ENCODE measurements around the gene OPN1MW2. TPM values are rescaled to one million over a fixed set of nuclear protein-coding genes. Genes with fewer than 3 reads are reported as not detected.
A peak's percentile ranks its signal among the peaks of the same experiment; 100 is the strongest.
"Not testable (repeated sequence)": the region's sequence is repeated elsewhere in the genome, so short reads cannot be mapped to it uniquely, and the experiment has no call there.

Gene OPN1MW2
- not detected for total RNA-seq

DNA sequence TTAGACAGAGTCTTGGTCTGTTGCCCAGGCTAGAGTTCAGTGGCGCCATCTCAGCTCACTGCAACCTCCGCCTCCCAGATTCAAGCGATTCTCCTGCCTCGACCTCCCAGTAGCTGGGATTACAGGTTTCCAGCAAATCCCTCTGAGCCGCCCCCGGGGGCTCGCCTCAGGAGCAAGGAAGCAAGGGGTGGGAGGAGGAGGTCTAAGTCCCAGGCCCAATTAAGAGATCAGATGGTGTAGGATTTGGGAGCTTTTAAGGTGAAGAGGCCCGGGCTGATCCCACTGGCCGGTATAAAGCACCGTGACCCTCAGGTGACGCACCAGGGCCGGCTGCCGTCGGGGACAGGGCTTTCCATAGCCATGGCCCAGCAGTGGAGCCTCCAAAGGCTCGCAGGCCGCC, at the start of gene OPN1MW2:
Gene OPN1MW2, plus strand, starts transcription at position 301 of the 400 bp plus-strand sequence. Its CDS starts 60 bp downstream, at position 361.
- not testable (repeated sequence) for DNase-seq

DNA sequence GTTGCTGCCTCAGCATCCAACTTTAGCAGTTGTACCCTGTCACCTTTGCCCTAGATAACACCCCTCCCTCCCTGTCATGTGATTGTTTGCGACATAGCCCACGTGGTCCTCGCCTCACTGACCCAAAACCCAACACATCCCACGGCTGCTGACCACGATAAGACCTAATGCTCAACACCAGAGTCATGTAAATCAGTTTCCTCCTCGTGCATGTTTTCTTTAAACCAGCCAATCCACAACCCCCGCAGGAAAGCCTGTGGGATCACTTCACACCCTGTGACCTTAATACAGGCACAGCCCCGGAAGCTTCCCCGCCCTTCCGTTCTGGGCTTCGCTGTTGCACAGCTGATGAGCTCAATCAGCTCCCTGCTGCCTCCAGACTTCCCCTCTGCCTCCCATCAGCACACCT, 47.0 kb upstream of the OPN1MW2 start:
- DNase-seq = not testable (repeated sequence)

DNA sequence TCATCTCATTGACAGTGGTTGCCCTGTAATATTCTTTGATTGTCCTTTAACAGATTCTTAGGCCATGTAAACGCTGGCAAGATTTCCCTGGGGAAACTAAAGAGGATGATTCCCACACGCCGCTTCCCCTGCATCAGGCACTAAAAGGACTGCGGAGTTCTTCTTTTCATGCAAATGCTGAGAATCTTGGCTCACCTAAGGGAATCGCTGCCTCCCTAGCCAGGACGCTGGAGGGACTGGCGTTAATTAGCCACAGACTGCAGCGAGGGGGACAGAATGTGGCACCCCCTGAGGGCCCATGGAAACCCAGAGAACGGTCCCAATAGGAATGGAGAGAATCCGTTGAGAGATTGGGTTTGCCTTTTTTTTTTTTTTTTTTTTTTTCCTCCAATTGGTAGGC, 45.2 kb upstream of the OPN1MW2 start:
- DNase-seq = not testable (repeated sequence)

DNA sequence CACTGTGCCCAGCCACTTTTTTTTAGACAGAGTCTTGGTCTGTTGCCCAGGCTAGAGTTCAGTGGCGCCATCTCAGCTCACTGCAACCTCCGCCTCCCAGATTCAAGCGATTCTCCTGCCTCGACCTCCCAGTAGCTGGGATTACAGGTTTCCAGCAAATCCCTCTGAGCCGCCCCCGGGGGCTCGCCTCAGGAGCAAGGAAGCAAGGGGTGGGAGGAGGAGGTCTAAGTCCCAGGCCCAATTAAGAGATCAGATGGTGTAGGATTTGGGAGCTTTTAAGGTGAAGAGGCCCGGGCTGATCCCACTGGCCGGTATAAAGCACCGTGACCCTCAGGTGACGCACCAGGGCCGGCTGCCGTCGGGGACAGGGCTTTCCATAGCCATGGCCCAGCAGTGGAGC, 37.3 kb upstream of the OPN1MW2 start, which contains the start of gene OPN1MW:
Gene OPN1MW, plus strand, starts transcription at position 301 of the 400 bp plus-strand sequence. Its CDS starts 82 bp downstream, at position 383.
- DNase-seq = not testable (repeated sequence)

DNA sequence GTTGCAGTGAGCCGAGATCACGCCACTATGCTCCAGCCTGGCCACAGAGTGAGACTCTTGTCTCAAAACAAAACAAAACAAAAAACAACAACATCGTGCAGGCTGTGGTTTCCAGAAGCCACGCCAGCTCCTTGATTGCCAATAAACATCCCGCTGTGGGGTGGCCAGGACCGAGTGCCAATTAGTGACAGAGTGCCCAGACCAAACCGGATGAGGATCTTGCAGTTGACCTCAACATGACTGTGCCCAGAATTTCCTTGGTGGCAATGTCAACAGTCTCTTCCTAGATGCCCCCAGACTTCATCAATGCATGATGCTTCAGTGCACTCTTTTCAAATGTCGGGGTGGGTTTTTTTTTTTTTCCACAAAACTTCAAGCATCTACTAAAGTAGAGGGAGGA, 35.8 kb upstream of the OPN1MW2 start:
- DNase-seq = not testable (repeated sequence)

DNA sequence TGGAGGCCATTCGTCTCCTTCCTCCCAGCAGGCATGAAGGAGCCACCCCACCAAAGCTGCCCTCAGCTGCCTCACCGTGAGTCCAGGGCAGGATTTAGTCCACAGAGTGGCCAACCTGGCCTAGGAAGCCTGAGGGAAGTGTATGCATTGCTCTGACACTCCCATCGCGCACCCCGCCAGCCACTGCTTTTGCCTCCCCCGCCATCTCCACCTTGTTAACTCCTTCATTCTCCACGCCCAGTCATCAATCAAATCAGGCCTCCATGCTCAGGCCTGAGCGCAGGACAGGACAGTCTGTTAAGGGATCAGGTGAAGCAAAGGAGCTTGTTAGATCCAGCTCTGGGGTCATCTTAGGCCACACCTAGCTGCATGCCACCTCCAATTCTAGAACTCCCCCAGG, 26.7 kb upstream of the OPN1MW2 start:
- not testable (repeated sequence) for DNase-seq

DNA sequence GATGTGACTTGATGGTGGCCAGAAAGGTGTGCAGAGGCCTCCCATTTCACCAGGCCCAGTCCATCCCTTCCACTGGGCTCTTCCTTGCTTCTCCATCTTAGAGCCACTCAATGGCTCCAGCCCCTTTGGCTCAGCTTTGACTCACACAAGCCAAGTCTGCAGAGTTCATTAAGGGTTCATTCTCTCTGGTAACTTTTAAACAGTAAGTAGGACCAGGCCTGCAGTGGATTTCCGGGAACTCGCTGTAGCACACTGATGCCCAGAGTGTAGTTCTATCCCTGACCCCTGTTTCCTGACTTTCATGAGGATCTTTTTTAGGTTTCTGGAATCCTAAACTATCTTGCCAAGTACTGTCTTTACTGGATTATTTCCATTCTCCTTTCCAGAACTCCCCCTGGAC, 25.2 kb upstream of the OPN1MW2 start:
- not testable (repeated sequence) for DNase-seq

DNA sequence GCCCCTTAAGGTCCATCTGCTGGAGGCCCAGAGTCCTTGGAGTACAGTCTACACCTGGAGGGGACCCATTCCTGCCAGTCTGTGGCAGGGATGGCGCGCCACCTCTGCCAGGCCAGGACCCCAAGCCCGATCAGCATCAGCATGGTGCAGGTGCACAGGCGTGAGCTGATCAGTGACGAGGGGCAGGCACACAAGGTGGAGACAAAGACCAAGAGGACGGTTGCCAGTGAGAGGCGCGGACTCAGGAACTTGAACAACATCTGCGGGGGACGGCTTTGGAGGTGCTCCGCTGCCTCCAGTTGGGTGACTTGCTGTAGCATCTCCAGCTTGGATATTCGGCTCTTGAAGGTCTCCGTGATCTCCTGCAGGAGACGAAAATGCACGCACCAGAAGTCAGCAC, 23.1 kb upstream of the OPN1MW2 start:
- not testable (repeated sequence) for DNase-seq

DNA sequence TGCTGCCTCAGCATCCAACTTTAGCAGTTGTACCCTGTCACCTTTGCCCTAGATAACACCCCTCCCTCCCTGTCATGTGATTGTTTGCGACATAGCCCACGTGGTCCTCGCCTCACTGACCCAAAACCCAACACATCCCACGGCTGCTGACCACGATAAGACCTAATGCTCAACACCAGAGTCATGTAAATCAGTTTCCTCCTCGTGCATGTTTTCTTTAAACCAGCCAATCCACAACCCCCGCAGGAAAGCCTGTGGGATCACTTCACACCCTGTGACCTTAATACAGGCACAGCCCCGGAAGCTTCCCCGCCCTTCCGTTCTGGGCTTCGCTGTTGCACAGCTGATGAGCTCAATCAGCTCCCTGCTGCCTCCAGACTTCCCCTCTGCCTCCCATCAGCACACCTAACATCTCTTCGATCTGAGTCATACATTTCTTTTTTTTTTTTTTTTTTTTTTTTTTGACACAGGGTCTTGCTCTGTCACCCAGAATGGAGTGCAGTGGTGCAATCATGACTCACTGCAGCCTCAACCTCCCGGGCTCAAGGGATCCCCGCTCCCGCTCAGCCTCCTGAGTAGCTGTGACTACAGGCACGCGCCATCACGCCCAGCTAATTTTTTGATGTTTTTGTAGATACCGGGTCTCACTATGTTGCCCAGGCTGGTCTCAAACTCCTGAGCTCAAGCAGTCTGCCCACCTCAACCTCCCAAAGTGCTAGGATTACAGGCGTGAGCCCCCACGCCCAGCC, 9.7 kb upstream of the OPN1MW2 start:
- not testable (repeated sequence) for DNase-seq

DNA sequence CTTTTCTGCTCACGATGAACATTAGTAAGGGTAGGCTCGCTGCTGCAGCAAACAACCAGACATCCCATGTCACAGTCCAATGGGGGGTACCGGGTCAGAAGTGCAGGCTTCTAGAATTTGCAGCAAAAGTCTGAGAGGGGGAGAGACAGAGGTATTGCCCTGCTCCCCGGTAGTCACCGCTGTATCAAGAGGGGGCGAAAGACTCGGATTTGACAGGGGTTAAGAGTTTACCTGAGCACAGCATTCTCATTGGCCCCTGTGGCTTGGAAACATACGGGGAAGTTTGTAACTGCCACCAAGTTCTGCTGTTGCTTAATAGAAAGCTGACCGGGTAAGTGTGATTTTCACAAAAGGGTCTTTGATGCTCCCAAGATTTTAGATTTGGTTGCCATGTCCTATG, 8.5 kb upstream of the OPN1MW2 start:
- not testable (repeated sequence) for DNase-seq

DNA sequence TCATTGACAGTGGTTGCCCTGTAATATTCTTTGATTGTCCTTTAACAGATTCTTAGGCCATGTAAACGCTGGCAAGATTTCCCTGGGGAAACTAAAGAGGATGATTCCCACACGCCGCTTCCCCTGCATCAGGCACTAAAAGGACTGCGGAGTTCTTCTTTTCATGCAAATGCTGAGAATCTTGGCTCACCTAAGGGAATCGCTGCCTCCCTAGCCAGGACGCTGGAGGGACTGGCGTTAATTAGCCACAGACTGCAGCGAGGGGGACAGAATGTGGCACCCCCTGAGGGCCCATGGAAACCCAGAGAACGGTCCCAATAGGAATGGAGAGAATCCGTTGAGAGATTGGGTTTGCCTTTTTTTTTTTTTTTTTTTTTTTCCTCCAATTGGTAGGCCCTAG, 8.1 kb upstream of the OPN1MW2 start:
- DNase-seq = not testable (repeated sequence)

DNA sequence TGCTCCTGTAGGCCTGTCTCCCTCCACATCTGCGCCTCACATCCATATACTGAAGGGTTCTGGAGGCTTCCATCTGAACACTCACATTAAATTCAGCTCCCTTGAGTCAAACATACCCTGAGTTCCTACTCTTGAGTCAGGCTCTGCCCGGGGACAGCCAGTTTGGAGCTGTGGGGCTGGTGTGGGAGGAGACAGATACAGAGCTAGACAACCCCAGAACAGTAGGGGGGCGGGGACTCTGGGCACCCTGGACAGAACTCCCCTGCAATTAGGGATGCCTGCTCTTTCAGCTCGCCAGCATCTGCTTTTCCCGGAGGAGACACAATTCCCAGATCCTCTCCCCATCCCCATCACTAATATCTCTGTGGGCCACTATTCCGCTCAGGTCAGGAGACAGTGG, 5.7 kb downstream of the OPN1MW2 start:
- DNase-seq = not testable (repeated sequence)

DNA sequence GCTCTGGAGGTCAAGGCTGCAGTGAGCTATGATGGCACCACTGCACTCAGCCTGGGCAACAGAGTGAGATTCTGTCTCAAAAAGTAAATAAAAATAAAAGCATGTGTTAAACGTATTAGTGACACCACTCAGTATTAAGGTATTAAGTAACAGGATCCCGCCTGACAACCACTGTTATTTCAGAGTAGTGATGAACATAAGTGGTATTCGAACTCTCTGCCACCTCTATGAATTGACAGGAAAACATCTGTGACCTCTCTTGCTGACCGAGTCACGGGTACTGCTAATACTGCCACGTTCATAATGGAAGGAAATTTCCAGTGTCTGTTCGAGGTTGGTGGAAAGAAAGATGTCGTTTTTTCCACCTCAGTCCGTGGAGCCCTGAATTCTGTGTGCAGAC, 7.2 kb downstream of the OPN1MW2 start:
- DNase-seq = not testable (repeated sequence)

DNA sequence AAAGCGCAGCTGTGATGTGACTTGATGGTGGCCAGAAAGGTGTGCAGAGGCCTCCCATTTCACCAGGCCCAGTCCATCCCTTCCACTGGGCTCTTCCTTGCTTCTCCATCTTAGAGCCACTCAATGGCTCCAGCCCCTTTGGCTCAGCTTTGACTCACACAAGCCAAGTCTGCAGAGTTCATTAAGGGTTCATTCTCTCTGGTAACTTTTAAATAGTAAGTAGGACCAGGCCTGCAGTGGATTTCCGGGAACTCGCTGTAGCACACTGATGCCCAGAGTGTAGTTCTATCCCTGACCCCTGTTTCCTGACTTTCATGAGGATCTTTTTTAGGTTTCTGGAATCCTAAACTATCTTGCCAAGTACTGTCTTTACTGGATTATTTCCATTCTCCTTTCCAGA, 11.9 kb downstream of the OPN1MW2 start:
- not testable (repeated sequence) for DNase-seq

DNA sequence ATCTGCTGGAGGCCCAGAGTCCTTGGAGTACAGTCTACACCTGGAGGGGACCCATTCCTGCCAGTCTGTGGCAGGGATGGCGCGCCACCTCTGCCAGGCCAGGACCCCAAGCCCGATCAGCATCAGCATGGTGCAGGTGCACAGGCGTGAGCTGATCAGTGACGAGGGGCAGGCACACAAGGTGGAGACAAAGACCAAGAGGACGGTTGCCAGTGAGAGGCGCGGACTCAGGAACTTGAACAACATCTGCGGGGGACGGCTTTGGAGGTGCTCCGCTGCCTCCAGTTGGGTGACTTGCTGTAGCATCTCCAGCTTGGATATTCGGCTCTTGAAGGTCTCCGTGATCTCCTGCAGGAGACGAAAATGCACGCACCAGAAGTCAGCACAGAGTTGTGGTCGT, 14.1 kb downstream of the OPN1MW2 start:
- not testable (repeated sequence) for DNase-seq

DNA sequence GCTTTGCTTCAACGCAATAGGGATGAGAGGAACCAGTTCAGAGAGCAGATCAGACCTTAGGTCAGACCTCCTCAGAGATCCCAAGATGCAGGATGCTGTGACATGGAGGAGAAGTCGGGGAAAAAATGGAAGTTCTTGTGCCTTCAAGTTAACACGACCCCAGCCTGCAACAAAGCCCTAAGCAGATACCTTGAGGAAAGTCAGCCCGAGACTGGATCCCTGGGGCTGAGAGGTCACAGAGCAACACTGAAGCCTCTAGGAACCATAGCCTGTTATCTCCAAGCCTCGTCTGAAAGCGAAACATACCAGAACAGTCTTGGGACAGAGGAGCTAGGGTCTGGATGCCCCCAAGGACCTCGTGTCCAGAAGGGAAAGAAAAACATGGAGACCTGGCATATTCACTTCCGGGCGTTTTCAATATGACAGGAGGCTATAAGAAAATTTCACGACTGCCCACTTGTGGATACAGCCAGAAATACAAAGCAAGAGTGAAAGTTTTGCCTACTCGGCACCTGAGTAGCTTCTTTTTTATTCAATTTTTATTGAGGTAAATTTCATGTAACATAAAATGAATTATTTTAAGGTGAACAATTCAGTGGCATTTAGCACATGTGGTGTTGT, 19.5 kb downstream of the OPN1MW2 start:
- not testable (repeated sequence) for DNase-seq

DNA sequence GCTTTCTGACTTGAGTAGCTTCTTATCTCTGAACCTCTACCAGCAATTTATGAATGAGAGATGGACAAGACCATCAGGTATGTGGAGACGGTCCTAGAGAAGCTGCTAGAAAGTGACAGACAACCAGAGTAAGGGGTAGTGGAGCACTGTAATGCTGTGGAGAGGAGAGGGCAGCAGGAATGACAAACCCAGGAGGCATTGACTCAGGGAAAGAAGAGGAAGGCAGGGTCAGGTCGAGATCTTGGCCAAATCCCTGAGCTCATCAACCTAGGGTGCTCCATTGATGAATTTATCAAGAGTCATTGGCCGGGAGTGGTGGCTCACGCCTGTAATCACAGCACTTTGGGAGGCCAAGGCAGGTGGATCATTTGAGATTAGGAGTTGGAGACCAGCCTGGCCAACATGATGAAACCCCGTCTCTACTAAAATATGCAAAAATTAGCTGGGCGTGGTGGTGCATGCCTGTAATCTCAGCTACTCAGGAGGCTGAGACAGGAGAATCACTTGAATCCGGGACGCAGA, 20.5 kb downstream of the OPN1MW2 start:
- DNase-seq = peak; percentile 0

DNA sequence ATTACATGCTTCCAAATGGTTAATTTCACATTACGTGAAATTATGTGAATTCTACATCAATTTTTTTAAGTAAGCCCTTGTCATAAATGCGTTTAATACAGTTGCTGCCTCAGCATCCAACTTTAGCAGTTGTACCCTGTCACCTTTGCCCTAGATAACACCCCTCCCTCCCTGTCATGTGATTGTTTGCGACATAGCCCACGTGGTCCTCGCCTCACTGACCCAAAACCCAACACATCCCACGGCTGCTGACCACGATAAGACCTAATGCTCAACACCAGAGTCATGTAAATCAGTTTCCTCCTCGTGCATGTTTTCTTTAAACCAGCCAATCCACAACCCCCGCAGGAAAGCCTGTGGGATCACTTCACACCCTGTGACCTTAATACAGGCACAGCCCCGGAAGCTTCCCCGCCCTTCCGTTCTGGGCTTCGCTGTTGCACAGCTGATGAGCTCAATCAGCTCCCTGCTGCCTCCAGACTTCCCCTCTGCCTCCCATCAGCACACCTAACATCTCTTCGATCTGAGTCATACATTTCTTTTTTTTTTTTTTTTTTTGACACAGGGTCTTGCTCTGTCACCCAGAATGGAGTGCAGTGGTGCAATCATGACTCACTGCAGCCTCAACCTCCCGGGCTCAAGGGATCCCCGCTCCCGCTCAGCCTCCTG, 28.0 kb downstream of the OPN1MW2 start:
- DNase-seq = not testable (repeated sequence)

DNA sequence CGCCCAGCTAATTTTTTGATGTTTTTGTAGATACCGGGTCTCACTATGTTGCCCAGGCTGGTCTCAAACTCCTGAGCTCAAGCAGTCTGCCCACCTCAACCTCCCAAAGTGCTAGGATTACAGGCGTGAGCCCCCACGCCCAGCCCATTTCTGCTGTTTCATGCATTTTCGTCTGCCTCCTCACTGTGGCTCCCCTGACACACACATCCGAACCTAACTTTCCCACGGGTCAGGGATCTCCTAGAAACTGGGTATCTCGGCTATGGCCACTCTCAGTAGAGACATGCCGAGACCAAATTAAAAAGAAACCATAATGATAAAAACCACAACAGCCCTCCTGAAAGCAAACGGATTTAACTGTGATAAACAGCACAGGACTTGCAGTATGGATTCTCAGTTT, 28.5 kb downstream of the OPN1MW2 start:
- not testable (repeated sequence) for DNase-seq

DNA sequence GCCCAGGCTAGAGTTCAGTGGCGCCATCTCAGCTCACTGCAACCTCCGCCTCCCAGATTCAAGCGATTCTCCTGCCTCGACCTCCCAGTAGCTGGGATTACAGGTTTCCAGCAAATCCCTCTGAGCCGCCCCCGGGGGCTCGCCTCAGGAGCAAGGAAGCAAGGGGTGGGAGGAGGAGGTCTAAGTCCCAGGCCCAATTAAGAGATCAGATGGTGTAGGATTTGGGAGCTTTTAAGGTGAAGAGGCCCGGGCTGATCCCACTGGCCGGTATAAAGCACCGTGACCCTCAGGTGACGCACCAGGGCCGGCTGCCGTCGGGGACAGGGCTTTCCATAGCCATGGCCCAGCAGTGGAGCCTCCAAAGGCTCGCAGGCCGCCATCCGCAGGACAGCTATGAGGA, 37.7 kb downstream of the OPN1MW2 start, which contains the start of gene OPN1MW3:
Gene OPN1MW3, plus strand, starts transcription at position 301 of the 400 bp plus-strand sequence. Its CDS starts 38 bp downstream, at position 339.
- DNase-seq = not testable (repeated sequence)

DNA sequence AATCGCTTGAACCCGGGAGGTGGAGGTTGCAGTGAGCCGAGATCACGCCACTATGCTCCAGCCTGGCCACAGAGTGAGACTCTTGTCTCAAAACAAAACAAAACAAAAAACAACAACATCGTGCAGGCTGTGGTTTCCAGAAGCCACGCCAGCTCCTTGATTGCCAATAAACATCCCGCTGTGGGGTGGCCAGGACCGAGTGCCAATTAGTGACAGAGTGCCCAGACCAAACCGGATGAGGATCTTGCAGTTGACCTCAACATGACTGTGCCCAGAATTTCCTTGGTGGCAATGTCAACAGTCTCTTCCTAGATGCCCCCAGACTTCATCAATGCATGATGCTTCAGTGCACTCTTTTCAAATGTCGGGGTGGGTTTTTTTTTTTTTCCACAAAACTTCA, 39.2 kb downstream of the OPN1MW2 start:
- DNase-seq = not testable (repeated sequence)

DNA sequence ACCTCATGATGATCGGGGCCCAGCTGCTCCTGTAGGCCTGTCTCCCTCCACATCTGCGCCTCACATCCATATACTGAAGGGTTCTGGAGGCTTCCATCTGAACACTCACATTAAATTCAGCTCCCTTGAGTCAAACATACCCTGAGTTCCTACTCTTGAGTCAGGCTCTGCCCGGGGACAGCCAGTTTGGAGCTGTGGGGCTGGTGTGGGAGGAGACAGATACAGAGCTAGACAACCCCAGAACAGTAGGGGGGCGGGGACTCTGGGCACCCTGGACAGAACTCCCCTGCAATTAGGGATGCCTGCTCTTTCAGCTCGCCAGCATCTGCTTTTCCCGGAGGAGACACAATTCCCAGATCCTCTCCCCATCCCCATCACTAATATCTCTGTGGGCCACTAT, 43.5 kb downstream of the OPN1MW2 start:
- DNase-seq = not testable (repeated sequence)

DNA sequence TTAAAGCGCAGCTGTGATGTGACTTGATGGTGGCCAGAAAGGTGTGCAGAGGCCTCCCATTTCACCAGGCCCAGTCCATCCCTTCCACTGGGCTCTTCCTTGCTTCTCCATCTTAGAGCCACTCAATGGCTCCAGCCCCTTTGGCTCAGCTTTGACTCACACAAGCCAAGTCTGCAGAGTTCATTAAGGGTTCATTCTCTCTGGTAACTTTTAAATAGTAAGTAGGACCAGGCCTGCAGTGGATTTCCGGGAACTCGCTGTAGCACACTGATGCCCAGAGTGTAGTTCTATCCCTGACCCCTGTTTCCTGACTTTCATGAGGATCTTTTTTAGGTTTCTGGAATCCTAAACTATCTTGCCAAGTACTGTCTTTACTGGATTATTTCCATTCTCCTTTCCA, 49.7 kb downstream of the OPN1MW2 start:
- not testable (repeated sequence) for DNase-seq
